Femur (tissue), 1 donor: Measurements from ENCODE around the gene TBC1D9.

Experiments used
- DNase-seq: peaks from one replicate; pipeline ENCODE4 v3.0.0-alpha.2; 2017

TBC1D9 gene

DNA sequence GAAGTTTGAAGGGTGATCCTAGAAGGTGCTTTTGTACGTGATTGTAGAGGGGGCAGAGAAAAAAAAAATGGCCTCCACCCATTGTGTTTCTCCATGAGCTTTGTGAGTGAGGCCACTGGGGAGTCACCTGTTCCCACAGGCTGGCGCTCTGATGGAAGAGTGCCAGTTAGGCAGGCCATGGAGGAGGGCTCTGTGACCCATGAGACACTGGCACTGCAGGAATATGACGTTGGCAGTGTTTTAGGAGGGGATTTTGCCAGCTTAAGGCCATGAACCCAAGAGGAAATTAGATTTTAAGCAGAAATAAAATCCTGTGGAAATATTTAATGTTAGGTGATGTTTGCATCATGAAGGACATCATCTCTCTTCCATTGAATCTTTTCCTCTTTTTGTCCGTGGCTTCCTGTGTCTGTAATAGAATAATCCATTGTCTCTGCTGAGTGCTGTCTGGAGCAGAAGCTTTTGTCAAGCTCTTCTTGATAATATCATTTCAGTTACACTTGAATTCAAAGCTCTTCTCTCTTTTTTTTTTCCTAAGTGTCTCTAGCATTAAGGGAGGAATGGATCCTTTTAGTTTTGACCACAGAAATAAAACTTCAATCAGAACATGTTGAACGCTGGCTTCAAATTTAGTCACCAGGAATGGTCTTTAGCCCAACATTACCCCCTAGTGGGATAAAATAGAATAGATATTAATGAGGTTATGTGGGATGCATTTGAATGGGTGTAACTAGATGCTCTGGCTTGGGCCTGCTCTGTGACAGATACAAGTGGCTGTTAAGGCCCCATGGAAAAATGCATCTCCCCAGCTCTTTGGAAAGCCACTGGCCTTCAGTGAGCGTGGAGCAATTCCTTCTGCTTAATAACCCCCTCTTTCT, 146.4 kb downstream of the TBC1D9 start:
- DNase-seq, result no peak

DNA sequence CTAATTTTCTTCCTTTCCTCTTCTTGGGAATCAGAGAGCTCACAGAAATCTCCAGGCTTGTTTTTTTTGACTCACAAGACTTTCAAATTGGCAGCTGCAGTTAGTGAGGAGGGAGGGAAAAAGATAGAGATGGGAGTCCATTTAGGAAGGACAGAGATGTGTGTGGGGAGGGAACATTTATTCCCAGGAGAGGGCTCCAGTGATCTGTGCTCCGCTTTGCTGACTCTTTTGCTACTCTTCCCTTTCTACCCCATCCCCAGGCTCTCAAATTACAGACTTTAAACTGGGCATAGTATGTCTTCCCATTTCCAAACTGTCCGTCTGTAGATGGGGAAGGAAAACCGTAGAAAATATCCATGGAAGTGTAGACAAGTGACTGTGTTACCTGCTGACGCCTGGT, 148.3 kb downstream of the TBC1D9 start:
- DNase-seq, result no peak

DNA sequence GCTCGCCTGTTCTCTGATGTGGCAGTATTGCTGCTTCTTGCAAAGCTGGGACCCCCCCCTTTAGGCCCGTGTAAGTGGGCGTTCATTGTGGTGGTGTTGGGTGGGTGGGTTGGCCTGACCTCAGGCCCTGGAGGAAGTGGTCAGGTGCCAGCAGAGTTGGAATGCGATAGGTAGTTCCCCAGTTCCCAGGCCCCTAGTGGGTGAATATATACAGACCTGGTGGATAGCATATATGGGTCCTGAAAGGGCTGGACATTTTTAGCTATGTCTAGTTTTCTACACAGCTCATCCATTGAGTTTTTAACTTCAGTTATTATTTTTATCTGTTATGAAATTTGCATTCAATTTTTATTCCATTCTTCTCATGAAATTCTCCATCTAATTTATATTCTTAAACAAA, 151.6 kb downstream of the TBC1D9 start:
- no peak for DNase-seq

DNA sequence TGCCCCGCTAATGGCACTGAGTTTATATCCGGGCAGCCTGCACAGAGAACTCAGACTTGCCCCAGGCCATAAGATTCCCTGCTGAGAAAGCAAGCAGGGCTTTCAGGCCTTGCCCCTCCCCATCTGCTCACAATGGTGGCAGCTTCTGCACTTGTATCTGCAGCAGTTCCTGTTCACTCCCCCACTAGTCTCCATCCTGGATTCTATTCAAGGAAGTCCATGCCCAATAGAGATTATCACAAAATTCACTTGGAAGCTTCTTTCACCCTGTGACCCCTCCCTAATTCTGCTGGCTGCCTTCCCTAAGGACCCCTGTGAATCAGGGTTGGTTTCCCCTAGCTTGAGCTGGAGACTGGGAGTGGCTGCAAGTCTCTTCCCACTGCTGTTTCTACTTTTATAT, 152.9 kb downstream of the TBC1D9 start:
- DNase-seq, result no peak

DNA sequence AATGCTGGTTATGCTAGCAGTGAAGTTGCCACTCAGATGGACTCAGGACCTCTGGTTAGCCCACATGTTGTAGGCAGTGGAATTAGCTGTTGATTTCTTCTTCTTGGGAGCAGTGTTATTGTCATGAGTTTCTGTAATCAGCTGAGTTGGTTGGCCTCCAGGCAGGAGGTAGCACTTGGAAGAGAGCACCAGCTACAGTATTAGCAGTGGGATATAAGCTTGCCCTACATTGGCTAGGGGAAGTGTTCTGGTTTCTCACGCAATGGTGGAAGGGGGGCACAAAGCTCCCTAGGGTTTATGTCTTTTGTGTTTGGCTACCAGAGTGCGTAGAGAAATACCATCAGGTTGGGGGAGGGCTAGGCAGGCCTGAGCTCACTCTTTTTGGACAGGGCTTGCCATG, 153.5 kb downstream of the TBC1D9 start:
- DNase-seq, result no peak

DNA sequence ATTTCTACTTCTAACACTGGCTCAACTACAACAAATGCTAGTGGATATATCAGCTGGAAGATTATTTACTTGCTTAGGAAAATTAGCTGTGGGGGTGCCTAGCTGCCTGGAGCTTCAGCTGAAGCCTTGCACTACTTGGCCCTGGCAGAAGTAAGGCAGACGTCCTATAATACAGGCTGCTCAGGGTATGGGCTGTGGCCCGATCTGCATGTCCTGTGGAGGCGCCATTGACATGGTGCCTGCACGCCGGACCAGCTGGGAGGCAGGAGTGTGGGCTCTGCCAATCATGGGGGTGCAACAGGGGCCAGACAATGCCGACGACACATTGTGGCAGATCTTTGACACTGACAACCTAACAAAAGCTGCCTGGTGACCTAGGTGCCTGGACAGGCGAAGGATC, 155.8 kb downstream of the TBC1D9 start:
- no peak for DNase-seq

DNA sequence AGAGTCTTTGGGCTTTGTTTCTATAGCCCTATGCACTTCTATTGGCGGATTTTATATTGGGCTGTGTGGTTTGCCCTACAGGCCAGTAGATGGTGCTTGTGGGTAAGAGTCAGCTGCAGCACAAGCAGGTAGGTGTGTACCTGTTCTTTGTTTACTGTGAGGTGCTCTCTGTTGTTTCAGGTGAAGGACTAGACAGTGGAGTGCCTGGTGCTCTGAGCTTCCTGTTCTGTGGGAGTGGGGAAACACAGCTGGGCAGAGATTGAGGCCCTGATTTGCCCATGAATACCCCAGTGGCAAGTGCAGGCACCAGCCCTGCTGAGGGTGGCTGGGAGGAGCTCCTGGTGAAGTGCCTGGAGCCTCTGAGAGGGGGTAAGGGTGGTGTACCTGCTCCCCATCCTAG, 161.1 kb downstream of the TBC1D9 start:
- DNase-seq, result no peak

DNA sequence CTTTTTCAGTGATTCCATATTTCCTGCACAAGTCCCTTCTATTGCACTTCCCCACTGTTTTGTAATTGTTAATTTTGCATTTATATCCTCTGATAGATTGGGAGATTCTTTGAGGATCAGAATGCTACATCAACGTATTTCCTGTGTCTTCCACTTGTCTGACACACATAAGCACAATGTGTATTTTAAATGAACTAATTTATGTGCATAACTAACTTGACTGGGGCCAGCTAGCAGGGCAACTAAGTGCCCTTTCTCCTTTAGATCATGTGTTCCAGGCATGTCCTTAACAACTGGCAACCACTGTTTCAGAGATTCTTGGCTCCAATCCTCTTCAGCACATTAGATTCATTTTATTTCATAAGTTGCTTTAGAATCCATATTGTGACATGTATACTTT, 171.7 kb downstream of the TBC1D9 start:
- no peak for DNase-seq

DNA sequence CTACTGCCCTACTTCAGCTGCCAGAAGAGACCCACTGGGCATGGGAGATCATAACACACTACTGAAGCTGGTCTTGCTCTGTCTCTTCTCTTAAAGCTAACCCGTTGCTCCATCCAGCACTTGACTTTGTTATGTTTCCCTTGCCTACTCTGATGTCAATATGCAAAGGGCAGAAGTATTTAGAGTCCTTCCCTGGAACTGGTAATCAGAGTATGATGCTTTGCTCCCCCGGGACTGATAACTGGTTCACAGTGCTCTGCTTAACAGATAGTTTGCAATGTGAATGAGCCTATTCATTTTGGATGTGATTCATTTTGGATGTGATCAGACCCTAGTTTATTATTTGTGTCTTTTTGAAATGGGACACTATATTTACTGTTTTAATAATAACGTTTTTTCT, 175.1 kb downstream of the TBC1D9 start:
- no peak for DNase-seq

DNA sequence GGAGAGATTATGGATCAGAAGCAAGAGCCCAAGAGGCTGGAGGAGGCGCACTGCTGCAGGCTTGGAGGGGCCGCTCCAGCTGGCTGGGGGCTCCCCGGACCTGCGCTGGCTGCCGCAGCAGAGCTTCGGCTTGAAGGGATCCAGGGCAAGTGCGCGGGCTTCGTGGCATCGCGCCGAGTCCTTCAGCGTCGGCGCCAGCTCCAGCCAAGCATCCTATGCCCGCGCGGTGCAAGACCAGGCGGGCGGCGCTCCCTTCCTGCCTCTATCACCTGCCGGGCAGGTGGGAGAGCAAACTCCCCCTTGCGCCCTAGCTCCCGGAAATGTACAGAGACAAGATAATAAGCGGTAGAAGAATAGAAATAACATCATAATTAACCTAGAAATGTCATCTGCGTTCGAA, 176.9 kb downstream of the TBC1D9 start:
- no peak for DNase-seq

DNA sequence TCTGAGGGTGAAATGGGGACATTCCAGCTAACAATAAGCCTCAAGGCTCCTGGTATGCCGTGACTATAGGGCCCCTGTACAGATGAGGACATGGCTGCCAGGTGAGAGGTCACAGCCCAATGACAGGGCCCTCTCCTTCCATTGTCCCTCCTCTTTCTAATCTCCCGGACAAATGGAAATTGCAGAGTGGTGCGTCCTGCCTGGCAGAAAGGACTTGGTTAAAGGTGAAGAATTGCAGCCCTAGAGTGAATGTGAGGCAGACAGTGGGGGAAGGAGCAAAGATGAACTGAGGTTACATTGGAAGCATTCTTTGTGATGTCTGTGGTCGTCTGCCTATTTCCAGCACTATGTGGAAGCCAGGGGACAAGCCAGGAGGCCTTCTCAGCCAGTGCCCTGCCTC, 180.7 kb downstream of the TBC1D9 start:
- DNase-seq, result no peak

DNA sequence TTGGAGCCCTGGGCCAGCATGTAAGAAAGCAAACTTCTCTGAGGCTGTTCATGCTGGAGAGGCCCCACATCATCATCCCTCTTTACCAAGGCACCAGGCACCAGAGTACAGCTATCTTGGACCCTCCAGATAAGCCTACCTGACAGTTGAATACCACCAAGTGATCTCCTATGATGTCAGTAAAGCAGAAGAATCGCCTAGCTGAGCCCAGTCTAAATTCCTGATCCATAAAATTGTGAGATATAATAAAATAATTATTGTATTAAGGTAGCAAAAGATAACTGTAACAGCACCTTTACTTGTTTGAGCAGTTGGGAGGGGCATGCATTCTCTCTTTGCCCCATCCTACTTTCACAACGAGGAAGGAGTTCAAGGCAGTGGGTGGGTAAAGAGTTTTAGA, 184.6 kb downstream of the TBC1D9 start:
- no peak for DNase-seq
